CD4-positive, alpha-beta memory T cell (primary cell): ENCODE measurements around the gene AKAP13. TPM values are rescaled to one million over a fixed set of nuclear protein-coding genes. Genes with fewer than 3 reads are reported as not detected.
A peak's percentile ranks its signal among the peaks of the same experiment; 100 is the strongest.

ENCODE experiments used
- CTCF ChIA-PET: fragments of 350-600 bp; sonication (Branson Sonifier 250); formaldehyde crosslinking; loops from one replicate; lab custom pipeline; 2021; ENCODE audit warnings: inconsistent platforms; ENCODE audit not compliant: partially characterized antibody; lab: Charles Lee
- POLR2A ChIA-PET: fragments of 350-600 bp; sonication (Branson Sonifier 250); formaldehyde crosslinking; loops from one replicate; lab custom pipeline; 2021; ENCODE audit not compliant: partially characterized antibody; lab: Charles Lee
- DNase-seq, 5 donors: peaks; one replicate each; pipeline versions ENCODE4 v3.0.0 to v3.0.0-alpha.2; 2020 to 2022; ENCODE audit warnings: mixed read lengths in 1 of 5
- H3K27ac ChIP-seq: one replicate; pipeline ENCODE4 v1.7.0; 2013; ENCODE audit warnings: low read depth, low read length
- H3K27me3 ChIP-seq: 2 replicates; pipeline ENCODE4 v1.7.0; 2013; ENCODE audit warnings: mild to moderate bottlenecking, low read length, moderate library complexity; ENCODE audit not compliant: insufficient read depth
- H3K36me3 ChIP-seq: 2 replicates; pipeline ENCODE4 v1.7.0; 2013; ENCODE audit warnings: mild to moderate bottlenecking, low read length, moderate library complexity; ENCODE audit not compliant: insufficient read depth
- H3K4me1 ChIP-seq: 2 replicates; pipeline ENCODE4 v1.7.0; 2013; ENCODE audit warnings: mild to moderate bottlenecking, low read length, moderate library complexity; ENCODE audit not compliant: insufficient read depth
- H3K4me3 ChIP-seq, 2 donors: one replicate each; pipeline ENCODE4 v1.7.0; 2013; ENCODE audit warnings: low read length in 2 of 2, mild to moderate bottlenecking in 1 of 2
- H3K9me3 ChIP-seq, 2 donors: one replicate each; pipeline ENCODE4 v1.7.0; 2013; ENCODE audit warnings: low read length in 2 of 2, control low read depth in 1 of 2; ENCODE audit not compliant: control insufficient read depth in 1 of 2
- H3K27ac Mint-ChIP-seq, 7 donors: one replicate each; pipeline ENCODE4 v1.8.0; 2020 to 2021; ENCODE audit warnings: mixed read lengths in 7 of 7, mild to moderate bottlenecking in 6 of 7, inconsistent platforms in 3 of 7, moderate library complexity in 3 of 7
- H3K27me3 Mint-ChIP-seq, 2 donors: one replicate each; pipeline ENCODE4 v1.8.0; 2020 to 2021; ENCODE audit warnings: mixed read lengths in 2 of 2
- H3K36me3 Mint-ChIP-seq, 2 donors: one replicate each; pipeline ENCODE4 v1.8.0; 2020 to 2021; ENCODE audit warnings: mixed read lengths in 2 of 2, inconsistent platforms in 1 of 2, mild to moderate bottlenecking in 1 of 2
- H3K4me1 Mint-ChIP-seq, 4 donors: one replicate each; pipeline ENCODE4 v1.8.0; 2020 to 2021; ENCODE audit warnings: mixed read lengths in 4 of 4, mild to moderate bottlenecking in 1 of 4
- H3K4me3 Mint-ChIP-seq, 8 donors: one replicate each; pipeline ENCODE4 v1.8.0; 2020 to 2021; ENCODE audit warnings: mixed read lengths in 8 of 8, mild to moderate bottlenecking in 7 of 8, moderate library complexity in 6 of 8, inconsistent platforms in 3 of 8
- H3K9me3 Mint-ChIP-seq, 8 donors: one replicate each; pipeline ENCODE4 v1.8.0; 2020 to 2021; ENCODE audit warnings: mixed read lengths in 8 of 8, mild to moderate bottlenecking in 5 of 8, inconsistent platforms in 3 of 8, moderate library complexity in 1 of 8
- intact Hi-C: fragments of 100-400 bp; cut with micrococcal nuclease; formaldehyde crosslinking; loops from one replicate; pipeline ENCODE4 v1.15.1; 2023
- polyA plus RNA-seq, 2 donors: library from polyadenylated mRNA; unstranded; fragments of 300-500 nt; fragmentation: Illumina TruSeq; gene quantifications; one replicate each; pipeline ENCODE4 v1.2.3, GENCODE V29; 2021
- total RNA-seq, 2 experiments: library from RNA; stranded (reverse); gene quantifications; one replicate each; pipeline ENCODE4 v1.2.3, GENCODE V29; 2021

AKAP13 gene
- total and polyA plus RNA-seq, 4 experiments from 2014 or later: 68.7 to 319 (median 247) TPM

DNA sequence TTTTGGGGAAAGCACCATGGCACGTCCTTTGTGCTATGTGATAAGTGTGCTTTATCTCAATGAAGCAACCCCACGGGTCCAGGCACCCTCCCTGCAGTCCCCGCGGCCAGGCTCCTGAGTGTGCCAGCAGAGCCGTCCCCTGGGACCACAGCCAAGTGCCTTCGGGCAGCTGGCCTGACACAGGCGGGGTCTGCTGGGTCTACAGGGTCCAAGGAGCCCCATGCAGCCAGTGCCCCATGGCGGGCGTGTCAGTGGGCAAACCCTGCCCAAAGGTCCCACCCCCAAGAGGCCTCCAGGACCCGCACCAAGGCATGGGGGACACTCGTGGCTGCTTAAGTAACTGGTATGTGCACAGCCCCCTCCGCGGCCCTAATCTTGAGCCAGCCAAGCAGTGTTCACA, 379.0 kb downstream of the AKAP13 start:
- peaks cover 3 to 12% of the 10 kb centered on the region in 2 donors for H3K36me3 Mint-ChIP-seq
- no peaks in the 10 kb centered on the region for H3K36me3 ChIP-seq
- no peaks in the 10 kb centered on the region for H3K27me3 Mint-ChIP-seq
- intact Hi-C loops: no loop called here
- no peaks in the 10 kb centered on the region for H3K9me3 Mint-ChIP-seq
- no peak for DNase-seq
- no peaks in the 10 kb centered on the region for H3K4me1 ChIP-seq
- no peaks in the 10 kb centered on the region for H3K9me3 ChIP-seq
- no peak overlapping the region for H3K27ac ChIP-seq
- CTCF ChIA-PET: interaction anchor here (1.4 kb wide), 1 partner anchor 81 kb away, joined by 5 read pairs; no protein-coding TSS in a partner anchor
- no peak overlapping the region for H3K27ac Mint-ChIP-seq
- H3K4me3 ChIP-seq: no peak overlapping the region
- no peaks in the 10 kb centered on the region for H3K27me3 ChIP-seq
- POLR2A ChIA-PET: no interaction called here
- H3K4me1 Mint-ChIP-seq: peaks cover 0 to 5% (median 3%) of the 10 kb centered on the region in 4 donors
- no peak overlapping the region for H3K4me3 Mint-ChIP-seq

DNA sequence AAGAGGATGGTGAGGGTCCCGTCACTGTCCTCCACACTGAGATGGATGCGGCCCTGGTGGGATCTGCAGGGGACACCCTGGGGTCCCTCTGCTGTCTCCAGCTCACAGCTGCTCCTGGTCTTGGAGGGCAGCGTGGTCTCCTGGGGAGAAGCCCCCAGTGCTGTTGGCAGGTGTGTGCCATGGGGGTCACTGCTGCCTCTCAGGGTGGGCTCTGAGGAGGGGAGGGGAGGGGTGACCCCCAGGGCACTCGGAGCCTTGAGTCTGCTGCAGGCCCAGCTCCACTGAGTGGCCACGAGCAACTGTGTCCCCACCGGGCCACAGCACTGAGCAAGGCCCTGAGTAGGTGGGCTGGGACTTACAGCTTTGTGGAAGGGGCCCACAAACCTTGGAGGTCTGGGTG, 379.6 kb downstream of the AKAP13 start:
- POLR2A ChIA-PET: interaction anchor here (1.5 kb wide), 1 partner anchor 10 kb away, joined by 4 read pairs; no protein-coding TSS in a partner anchor

DNA sequence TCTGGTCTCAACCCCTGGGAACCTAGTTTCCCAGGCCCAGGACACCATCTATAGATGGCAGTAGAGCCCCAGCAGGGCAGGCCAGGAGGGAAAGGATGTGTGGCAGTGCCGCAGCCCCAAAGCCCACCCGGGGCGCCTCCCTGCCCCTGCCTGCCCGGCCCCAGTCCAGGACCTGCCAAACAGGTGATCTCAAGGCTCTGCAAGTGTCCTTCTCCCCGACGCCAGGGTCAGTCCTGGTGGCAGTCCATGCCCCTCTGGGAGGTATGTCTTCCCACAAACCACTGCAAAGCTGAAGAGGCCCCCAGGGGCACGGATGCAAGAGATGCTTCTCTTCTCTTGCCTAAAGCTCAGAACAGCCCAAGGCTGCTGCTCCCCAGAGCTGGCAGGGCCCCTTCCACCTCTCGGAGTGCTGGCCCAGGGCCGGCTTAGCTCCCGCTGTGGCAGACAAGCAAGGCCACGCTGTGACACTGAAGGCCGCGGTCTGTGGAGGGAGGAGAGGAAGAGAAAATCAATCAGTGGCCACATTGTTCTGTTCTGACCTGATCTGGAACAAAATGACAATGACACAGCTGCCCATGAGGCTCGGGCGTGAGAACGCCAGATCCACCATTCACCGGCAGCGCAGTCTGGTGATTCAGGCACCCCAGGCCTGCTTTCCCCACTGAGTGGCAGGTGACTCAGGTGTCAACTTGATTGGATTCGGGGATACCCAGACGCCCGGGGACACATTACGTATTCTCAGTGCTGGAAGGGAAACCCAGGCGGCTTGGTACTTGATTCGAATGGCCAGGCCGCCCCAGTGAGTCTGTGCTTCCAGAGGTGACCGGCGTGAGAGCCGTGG, 380.3 kb downstream of the AKAP13 start:
- H3K4me3 ChIP-seq: no peak overlapping the region
- no peaks in the 10 kb centered on the region for H3K27me3 ChIP-seq
- Mint-ChIP-seq H3K27ac (no peak overlapping the region), H3K4me3 (no peak overlapping the region), H3K9me3 (no peaks in the 10 kb centered on the region), H3K4me1 (peaks cover 0 to 4% (median 2%) of the 10 kb centered on the region in 4 donors), H3K27me3 (no peaks in the 10 kb centered on the region), H3K36me3 (peaks cover 6 to 12% of the 10 kb centered on the region in 2 donors)
- H3K4me1 ChIP-seq: no peaks in the 10 kb centered on the region
- POLR2A ChIA-PET: interaction anchor here (1.5 kb wide), 1 partner anchor 11 kb away, joined by 4 read pairs; no protein-coding TSS in a partner anchor
- H3K27ac ChIP-seq: no peak overlapping the region
- intact Hi-C loops: no loop called here
- no peaks in the 10 kb centered on the region for H3K36me3 ChIP-seq
- DNase-seq: no peak
- no peaks in the 10 kb centered on the region for H3K9me3 ChIP-seq
- CTCF ChIA-PET: interaction anchor here (0.7 to 1.2 kb wide), 3 partner anchors 32 to 94 kb away, joined by 3 read pairs; partner anchors contain the start of gene KLHL25

More for the DNA sequence above, 379.6 kb downstream of the AKAP13 start:
- Histone ChIP-seq H3K4me1 (no peaks in the 10 kb centered on the region), H3K27ac (no peak overlapping the region), H3K36me3 (no peaks in the 10 kb centered on the region), H3K27me3 (no peaks in the 10 kb centered on the region), H3K4me3 (no peak overlapping the region), H3K9me3 (no peaks in the 10 kb centered on the region)
- intact Hi-C loops: no loop called here
- Mint-ChIP-seq H3K4me3 (no peak overlapping the region), H3K4me1 (peaks cover 0 to 4% (median 2%) of the 10 kb centered on the region in 4 donors), H3K9me3 (no peaks in the 10 kb centered on the region), H3K36me3 (peaks cover 6 to 12% of the 10 kb centered on the region in 2 donors), H3K27ac (no peak overlapping the region), H3K27me3 (no peaks in the 10 kb centered on the region)
- DNase-seq: no peak
- CTCF ChIA-PET: interaction anchor here (1.4 kb wide), 1 partner anchor 80 kb away, joined by 5 read pairs; no protein-coding TSS in a partner anchor

DNA sequence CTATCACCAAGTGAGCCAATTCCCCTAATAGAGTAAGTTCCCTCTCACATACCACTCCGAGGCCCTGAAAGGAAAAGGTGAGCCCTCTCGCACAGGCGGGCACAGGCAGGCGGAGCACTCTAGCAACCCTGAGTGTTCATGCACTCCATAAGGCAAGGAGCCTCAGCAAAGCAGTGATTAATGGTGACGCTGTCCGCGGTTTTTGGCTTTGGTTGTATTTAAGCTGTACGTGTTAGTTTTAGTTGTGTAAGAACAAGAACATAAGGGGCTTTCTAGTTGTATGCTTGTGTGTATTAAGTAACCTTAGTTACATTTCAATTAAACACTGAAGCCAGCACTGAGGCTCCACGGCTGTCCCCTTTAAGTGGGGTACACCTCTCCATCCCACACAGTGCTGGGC, 381.2 kb downstream of the AKAP13 start:
- H3K27me3 ChIP-seq: no peaks in the 10 kb centered on the region
- Mint-ChIP-seq H3K4me3 (no peak overlapping the region), H3K9me3 (no peaks in the 10 kb centered on the region), H3K27ac (peak overlapping the region in 1 of 7 donors; percentile 37), H3K27me3 (no peaks in the 10 kb centered on the region), H3K36me3 (peaks cover 6 to 17% of the 10 kb centered on the region in 2 donors), H3K4me1 (peaks cover 0 to 8% (median 3%) of the 10 kb centered on the region in 4 donors)
- no peak for DNase-seq
- no peak overlapping the region for H3K4me3 ChIP-seq
- intact Hi-C loops: no loop called here
- no peaks in the 10 kb centered on the region for H3K9me3 ChIP-seq
- ChIA-PET POLR2A (no interaction called here), CTCF (interaction anchor here (1.1 to 1.2 kb wide), 2 partner anchors 31 to 33 kb away, joined by 3 read pairs; partner anchors contain the start of gene KLHL25)
- H3K27ac ChIP-seq: no peak overlapping the region
- no peaks in the 10 kb centered on the region for H3K36me3 ChIP-seq
- no peaks in the 10 kb centered on the region for H3K4me1 ChIP-seq

DNA sequence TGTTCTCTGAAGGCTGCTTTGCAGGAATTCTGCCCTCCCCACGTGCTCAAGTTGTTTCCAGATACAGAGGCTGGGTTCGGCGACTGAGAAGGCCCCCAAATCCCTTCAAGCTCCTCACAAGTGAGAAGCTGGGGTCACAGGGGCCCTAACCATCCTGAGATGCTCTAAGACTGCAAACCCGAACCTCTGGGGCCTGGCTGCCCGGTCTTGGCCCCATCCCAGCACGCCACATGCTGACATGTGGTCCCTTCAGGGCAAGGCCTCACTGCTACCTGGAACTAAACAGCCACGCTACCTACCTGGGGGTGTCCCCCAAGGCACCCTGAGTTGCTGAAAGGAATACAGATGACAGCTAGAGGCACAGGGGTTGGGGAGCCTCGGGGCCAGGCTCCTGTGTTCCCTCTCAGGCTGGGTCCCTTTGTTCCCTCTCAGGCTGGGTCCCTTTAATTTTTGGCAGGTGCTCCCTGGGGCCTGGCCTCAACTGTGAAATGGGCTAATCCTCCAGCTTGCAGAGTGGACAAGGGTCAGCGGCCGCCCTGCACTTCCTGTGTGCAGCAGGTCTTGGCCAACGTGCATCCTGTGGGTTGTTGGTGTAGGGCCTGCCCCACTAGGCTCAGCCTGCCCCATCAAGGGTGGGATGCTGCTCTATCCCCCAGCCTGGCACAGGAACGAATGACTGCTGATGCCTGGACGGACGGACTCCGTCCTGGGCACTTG, 381.8 kb downstream of the AKAP13 start:
- no peaks in the 10 kb centered on the region for H3K9me3 ChIP-seq
- no peaks in the 10 kb centered on the region for H3K4me1 ChIP-seq
- ChIA-PET POLR2A (no interaction called here), CTCF (no interaction called here)
- DNase-seq: no peak
- Mint-ChIP-seq H3K4me1 (peaks cover 0 to 9% (median 4%) of the 10 kb centered on the region in 4 donors), H3K4me3 (no peak overlapping the region), H3K9me3 (no peaks in the 10 kb centered on the region), H3K36me3 (peaks cover 6 to 17% of the 10 kb centered on the region in 2 donors), H3K27ac (peak overlapping the region in 1 of 7 donors; percentile 8), H3K27me3 (no peaks in the 10 kb centered on the region)
- intact Hi-C loops: no loop called here
- no peak overlapping the region for H3K4me3 ChIP-seq
- H3K36me3 ChIP-seq: no peaks in the 10 kb centered on the region
- H3K27me3 ChIP-seq: no peaks in the 10 kb centered on the region
- H3K27ac ChIP-seq: no peak overlapping the region

DNA sequence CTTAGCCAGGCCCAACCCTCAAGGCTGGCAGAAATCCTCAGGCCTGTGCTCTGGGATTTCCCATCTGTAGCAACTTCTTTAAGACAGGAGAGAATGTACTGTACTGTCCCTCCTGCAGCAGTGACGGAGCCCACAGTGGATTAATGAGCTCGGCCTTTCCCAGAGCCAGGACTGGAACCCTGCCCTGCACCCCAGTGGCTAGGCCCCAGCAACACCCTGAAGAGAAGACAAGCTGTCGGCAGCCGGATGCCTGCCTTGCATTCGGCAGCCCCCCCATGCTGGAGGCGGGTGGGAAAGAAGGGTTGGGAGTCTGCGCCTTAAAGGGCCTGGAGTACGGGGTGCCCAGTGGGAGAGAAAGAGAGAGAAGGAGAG, 382.3 kb downstream of the AKAP13 start:
- H3K27me3 Mint-ChIP-seq: no peaks in the 10 kb centered on the region
- no peaks in the 10 kb centered on the region for H3K9me3 Mint-ChIP-seq
- H3K27ac ChIP-seq: no peak overlapping the region
- no peak for DNase-seq
- peaks cover 0 to 9% (median 4%) of the 10 kb centered on the region in 4 donors for H3K4me1 Mint-ChIP-seq
- CTCF ChIA-PET: no interaction called here
- no peak overlapping the region for H3K27ac Mint-ChIP-seq
- peaks cover 6 to 17% of the 10 kb centered on the region in 2 donors for H3K36me3 Mint-ChIP-seq
- no peaks in the 10 kb centered on the region for H3K36me3 ChIP-seq
- no peak overlapping the region for H3K4me3 Mint-ChIP-seq
- no peaks in the 10 kb centered on the region for H3K9me3 ChIP-seq
- H3K27me3 ChIP-seq: no peaks in the 10 kb centered on the region
- H3K4me1 ChIP-seq: no peaks in the 10 kb centered on the region
- H3K4me3 ChIP-seq: no peak overlapping the region
- intact Hi-C loops: no loop called here
- POLR2A ChIA-PET: no interaction called here

DNA sequence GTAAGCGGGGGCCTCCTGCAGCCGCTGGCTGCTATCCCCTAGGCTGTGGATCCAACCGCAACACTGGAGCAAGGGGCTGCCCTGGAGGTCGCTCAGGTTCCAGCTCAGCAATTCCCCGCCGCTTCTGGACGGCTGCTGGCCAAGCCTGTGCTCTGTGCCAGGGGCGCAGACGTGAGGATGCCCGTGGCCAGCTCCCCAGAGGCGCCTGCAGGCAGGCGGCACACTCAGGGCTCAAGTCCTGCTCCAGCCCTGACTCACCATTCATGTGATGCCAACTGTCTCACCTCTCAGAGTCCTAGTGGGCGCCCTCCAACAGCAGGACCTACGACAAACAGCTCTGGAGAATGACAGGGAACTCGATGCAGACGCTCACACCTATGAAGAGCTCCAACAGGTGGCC, 382.8 kb downstream of the AKAP13 start:
- DNase-seq: no peak

More for the DNA sequence above, 382.8 kb downstream of the AKAP13 start:
- Mint-ChIP-seq H3K27ac (peak overlapping the region in 1 of 7 donors; percentile 50), H3K36me3 (peaks cover 6 to 17% of the 10 kb centered on the region in 2 donors), H3K4me3 (no peak overlapping the region), H3K27me3 (no peaks in the 10 kb centered on the region), H3K9me3 (no peaks in the 10 kb centered on the region), H3K4me1 (peaks cover 0 to 9% (median 4%) of the 10 kb centered on the region in 4 donors)
- Histone ChIP-seq H3K4me3 (no peak overlapping the region), H3K27me3 (no peaks in the 10 kb centered on the region), H3K36me3 (no peaks in the 10 kb centered on the region), H3K4me1 (no peaks in the 10 kb centered on the region), H3K27ac (no peak overlapping the region), H3K9me3 (no peaks in the 10 kb centered on the region)
- intact Hi-C loops: no loop called here
- POLR2A ChIA-PET: no interaction called here
- CTCF ChIA-PET: no interaction called here
